MM.1S (cell line): ENCODE measurements around the gene NADK.

Experiments used
- DNase-seq: peaks from one replicate; pipeline ENCODE4 v3.0.0-alpha.2; 2015
- H2AFZ ChIP-seq: fragments of 300-600 bp; sonication (generic); 2 replicates; pipeline ENCODE4 v1.6.0; 2016; ENCODE audit warnings: antibody characterized with exemption, low read length
- H3F3A ChIP-seq: fragments of 300-600 bp; sonication (generic); 2 replicates; pipeline ENCODE4 v1.6.1; 2016; ENCODE audit warnings: mild to moderate bottlenecking, antibody characterized with exemption, low read length, moderate library complexity, mixed read lengths; ENCODE audit not compliant: insufficient read depth
- H3K27ac ChIP-seq: fragments of 300-600 bp; sonication (generic); 2 replicates; pipeline ENCODE4 v1.5.1; 2016; ENCODE audit warnings: mild to moderate bottlenecking, low read length
- H3K27me3 ChIP-seq: fragments of 300-600 bp; sonication (generic); replicated peaks from 2 replicates; pipeline ENCODE4 v1.6.0; 2016; ENCODE audit warnings: low read length; ENCODE audit not compliant: insufficient read depth
- H3K36me3 ChIP-seq: fragments of 300-600 bp; sonication (generic); replicated peaks from 2 replicates; pipeline ENCODE4 v1.6.1; 2016; ENCODE audit warnings: mild to moderate bottlenecking, low read length, mixed read lengths; ENCODE audit not compliant: insufficient read depth
- H3K4me1 ChIP-seq: fragments of 300-600 bp; sonication (generic); 2 replicates; pipeline ENCODE4 v1.6.1; 2016; ENCODE audit warnings: low read length, mixed read lengths
- H3K4me2 ChIP-seq: fragments of 300-600 bp; sonication (generic); 2 replicates; pipeline ENCODE4 v1.6.0; 2016; ENCODE audit warnings: low read depth, low read length
- H3K4me3 ChIP-seq: fragments of 300-600 bp; sonication (generic); 2 replicates; pipeline ENCODE4 v1.5.1; 2016; ENCODE audit warnings: low read length, mixed read lengths
- H3K79me2 ChIP-seq: fragments of 300-600 bp; sonication (generic); 2 replicates; pipeline ENCODE4 v1.6.1; 2016; ENCODE audit warnings: mixed run types, low read length, mixed read lengths
- H3K9ac ChIP-seq: fragments of 300-600 bp; sonication (generic); 2 replicates; pipeline ENCODE4 v1.6.1; 2016; ENCODE audit warnings: low read length, mixed read lengths
- H3K9me2 ChIP-seq: fragments of 300-600 bp; sonication (generic); replicated peaks from 2 replicates; pipeline ENCODE4 v1.6.1; 2016; ENCODE audit warnings: mild to moderate bottlenecking, low read length, mixed read lengths; ENCODE audit not compliant: insufficient read depth
- H3K9me3 ChIP-seq: fragments of 300-600 bp; sonication (generic); replicated peaks from 2 replicates; pipeline ENCODE4 v1.6.1; 2016; ENCODE audit warnings: mild to moderate bottlenecking, low read length, mixed read lengths; ENCODE audit not compliant: insufficient read depth
- H4K20me1 ChIP-seq: fragments of 300-600 bp; sonication (generic); 2 replicates; pipeline ENCODE4 v1.6.1; 2016; ENCODE audit warnings: mild to moderate bottlenecking, low read length, moderate library complexity, mixed read lengths; ENCODE audit not compliant: insufficient read depth
- EZH2 ChIP-seq: fragments of 300-600 bp; sonication (generic); optimal IDR thresholded peaks from 2 replicates; pipeline ENCODE3; 2017; ENCODE audit warnings: low read depth, mild to moderate bottlenecking, antibody characterized with exemption, low read length, mixed read lengths
- EZH2phosphoT487 ChIP-seq: fragments of 300-600 bp; sonication (generic); IDR thresholded peaks from 2 replicates; pipeline ENCODE4 v1.6.1; 2018; ENCODE audit warnings: antibody characterized with exemption, low read length
- TF ChIP-seq, protein P1 (sequence below): fragments of 300-600 bp; sonication (generic); IDR thresholded peaks from 2 replicates; pipeline ENCODE4 v1.5.1; 2016; ENCODE audit warnings: antibody characterized with exemption, low read length, mixed read lengths

The NADK gene

DNA sequence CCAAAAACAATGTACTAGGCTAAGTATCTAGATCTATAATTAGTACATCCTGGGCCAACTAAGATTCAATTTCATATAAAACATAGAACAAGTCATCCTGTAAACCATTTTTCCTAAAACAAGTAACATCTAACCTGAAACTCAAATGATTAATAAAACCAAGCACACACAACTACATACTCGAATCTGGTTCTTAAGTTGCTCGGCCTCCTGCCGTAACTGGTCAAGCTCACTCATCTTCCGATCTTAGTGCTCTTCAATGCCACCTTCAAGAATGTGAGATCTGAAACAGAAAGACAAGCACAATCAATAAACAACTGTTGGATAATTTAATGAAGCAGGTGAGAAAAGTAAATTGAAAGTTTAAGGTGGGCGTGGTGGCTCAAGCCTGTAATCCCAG is 46.9 kb upstream of the NADK start:
- Histone ChIP-seq H3K79me2 (peaks cover 59% of the 10 kb centered on the region), H3K9me2 (no peaks in the 10 kb centered on the region), H3K9ac (no peak overlapping the region), H4K20me1 (no peaks in the 10 kb centered on the region), H3K36me3 (no peaks in the 10 kb centered on the region; the same call in 1 of the 2 replicates), H3K4me3 (no peak overlapping the region), H3K4me2 (no peak overlapping the region), H3K27ac (no peak overlapping the region), H3F3A (peaks cover 24% of the 10 kb centered on the region), H3K9me3 (no peaks in the 10 kb centered on the region), H3K4me1 (peaks cover 12% of the 10 kb centered on the region), H2AFZ (no peak overlapping the region), H3K27me3 (no peaks in the 10 kb centered on the region)
- DNase-seq: no peak
- TF ChIP-seq EZH2phosphoT487 (no peak), EZH2 (no peak)
- TF ChIP-seq, protein P1, sequence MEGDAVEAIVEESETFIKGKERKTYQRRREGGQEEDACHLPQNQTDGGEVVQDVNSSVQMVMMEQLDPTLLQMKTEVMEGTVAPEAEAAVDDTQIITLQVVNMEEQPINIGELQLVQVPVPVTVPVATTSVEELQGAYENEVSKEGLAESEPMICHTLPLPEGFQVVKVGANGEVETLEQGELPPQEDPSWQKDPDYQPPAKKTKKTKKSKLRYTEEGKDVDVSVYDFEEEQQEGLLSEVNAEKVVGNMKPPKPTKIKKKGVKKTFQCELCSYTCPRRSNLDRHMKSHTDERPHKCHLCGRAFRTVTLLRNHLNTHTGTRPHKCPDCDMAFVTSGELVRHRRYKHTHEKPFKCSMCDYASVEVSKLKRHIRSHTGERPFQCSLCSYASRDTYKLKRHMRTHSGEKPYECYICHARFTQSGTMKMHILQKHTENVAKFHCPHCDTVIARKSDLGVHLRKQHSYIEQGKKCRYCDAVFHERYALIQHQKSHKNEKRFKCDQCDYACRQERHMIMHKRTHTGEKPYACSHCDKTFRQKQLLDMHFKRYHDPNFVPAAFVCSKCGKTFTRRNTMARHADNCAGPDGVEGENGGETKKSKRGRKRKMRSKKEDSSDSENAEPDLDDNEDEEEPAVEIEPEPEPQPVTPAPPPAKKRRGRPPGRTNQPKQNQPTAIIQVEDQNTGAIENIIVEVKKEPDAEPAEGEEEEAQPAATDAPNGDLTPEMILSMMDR: no peak

DNA sequence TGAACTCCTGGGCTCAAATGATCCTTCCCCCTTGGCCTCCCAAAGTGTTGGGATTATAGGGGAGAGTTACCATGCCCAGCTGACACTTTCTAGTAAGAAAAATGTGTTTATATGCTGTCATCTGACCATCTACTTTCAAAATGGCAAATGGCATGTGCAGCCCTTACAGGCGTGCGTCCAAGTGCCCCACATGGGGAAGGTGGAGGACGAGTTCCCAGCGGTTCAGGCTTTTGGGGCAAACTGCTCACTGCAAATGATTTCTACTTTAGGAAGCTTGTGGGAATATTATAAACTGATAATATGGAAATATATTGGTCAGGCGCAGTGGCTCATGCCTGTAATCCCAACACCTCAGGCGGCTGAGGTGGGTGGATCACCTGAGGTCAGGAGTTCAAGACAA is 41.5 kb upstream of the NADK start:
- no peak for DNase-seq
- Histone ChIP-seq H3K27ac (no peak overlapping the region), H3K27me3 (no peaks in the 10 kb centered on the region), H3K9me3 (no peaks in the 10 kb centered on the region), H3K4me2 (no peak overlapping the region), H4K20me1 (no peaks in the 10 kb centered on the region), H3K79me2 (peaks cover 46% of the 10 kb centered on the region), H3K4me3 (no peak overlapping the region), H2AFZ (no peak overlapping the region), H3K4me1 (peaks cover 11% of the 10 kb centered on the region), H3K36me3 (no peaks in the 10 kb centered on the region; the same call in 1 of the 2 replicates), H3K9me2 (no peaks in the 10 kb centered on the region), H3F3A (peaks cover 18% of the 10 kb centered on the region), H3K9ac (no peak overlapping the region)
- no peak for TF ChIP-seq EZH2phosphoT487
- TF ChIP-seq, protein P1: no peak
- no peak for TF ChIP-seq EZH2

DNA sequence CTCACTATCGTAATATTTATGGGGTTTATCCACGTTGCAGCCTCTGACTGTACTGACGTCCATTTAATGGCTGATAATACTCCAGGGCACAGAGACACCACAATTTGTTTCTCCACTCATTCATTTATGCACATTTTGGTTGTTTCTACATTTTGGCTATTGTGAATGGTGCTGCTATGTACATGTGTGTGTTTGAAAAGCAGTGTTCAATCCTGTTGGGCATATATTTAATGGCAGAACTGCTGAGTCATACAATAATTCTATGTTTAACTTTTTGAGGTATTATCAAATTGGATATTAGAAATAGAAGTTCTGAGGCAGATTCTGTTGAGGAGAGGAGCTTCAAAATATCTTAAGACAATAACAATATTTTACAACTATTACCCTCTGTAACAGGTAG is 39.0 kb upstream of the NADK start:
- no peak overlapping the region for H3K9ac ChIP-seq
- H3K36me3 ChIP-seq: no peaks in the 10 kb centered on the region; the same call in 1 of the 2 replicates
- no peaks in the 10 kb centered on the region; the same call in 1 of the 2 replicates for H3F3A ChIP-seq
- no peaks in the 10 kb centered on the region for H3K4me1 ChIP-seq
- H3K9me3 ChIP-seq: no peaks in the 10 kb centered on the region
- peaks cover 33% of the 10 kb centered on the region for H3K79me2 ChIP-seq
- DNase-seq: no peak
- no peak overlapping the region for H3K4me2 ChIP-seq
- H3K4me3 ChIP-seq: no peak overlapping the region
- no peaks in the 10 kb centered on the region for H3K27me3 ChIP-seq
- no peak overlapping the region for H3K27ac ChIP-seq
- no peaks in the 10 kb centered on the region for H4K20me1 ChIP-seq
- TF ChIP-seq EZH2phosphoT487 (no peak), EZH2 (no peak)
- no peaks in the 10 kb centered on the region for H3K9me2 ChIP-seq
- no peak overlapping the region for H2AFZ ChIP-seq

DNA sequence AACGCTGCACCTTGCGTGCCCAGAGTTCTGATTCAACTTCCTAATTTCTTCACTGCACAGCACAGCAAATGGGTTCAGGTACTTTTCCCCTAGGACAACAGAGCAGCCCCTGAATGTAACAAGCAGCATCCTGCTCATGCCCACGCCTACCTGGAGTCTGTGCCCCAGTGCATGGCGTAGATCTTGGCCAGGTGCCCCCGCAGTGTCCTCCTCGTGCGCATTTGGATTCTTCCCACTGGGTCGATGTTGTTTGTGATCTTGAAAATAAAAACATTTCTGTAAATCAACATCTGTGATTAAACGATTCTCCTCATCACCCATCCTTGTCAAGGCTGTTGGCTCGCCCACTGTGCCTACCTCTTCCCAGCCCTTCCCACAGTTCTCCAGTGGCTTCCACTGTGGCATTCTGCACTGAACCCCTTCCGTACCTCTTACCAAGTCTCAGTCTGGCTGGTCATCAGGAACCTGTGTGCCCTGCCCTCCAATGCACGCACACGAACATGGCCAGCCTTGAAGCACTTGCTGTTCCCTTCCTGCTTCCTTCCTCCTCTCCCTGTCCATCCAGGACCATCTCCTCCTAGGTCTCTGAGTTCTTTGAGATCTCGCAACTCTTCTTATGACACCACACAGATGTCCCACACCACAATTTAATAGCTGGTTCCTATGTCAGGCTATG is 37.5 kb upstream of the NADK start:
- H3K27me3 ChIP-seq: no peaks in the 10 kb centered on the region
- no peaks in the 10 kb centered on the region for H3K9me3 ChIP-seq
- H3K36me3 ChIP-seq: no peaks in the 10 kb centered on the region; the same call in 1 of the 2 replicates
- DNase-seq: no peak
- peaks cover 19% of the 10 kb centered on the region for H3K79me2 ChIP-seq
- no peaks in the 10 kb centered on the region for H3K4me1 ChIP-seq
- H4K20me1 ChIP-seq: no peaks in the 10 kb centered on the region
- H3K9ac ChIP-seq: no peak overlapping the region
- no peak overlapping the region for H3K4me3 ChIP-seq
- H2AFZ ChIP-seq: no peak overlapping the region
- no peak overlapping the region for H3K4me2 ChIP-seq
- H3K9me2 ChIP-seq: no peaks in the 10 kb centered on the region
- no peaks in the 10 kb centered on the region for H3F3A ChIP-seq
- H3K27ac ChIP-seq: no peak overlapping the region
- no peak for TF ChIP-seq EZH2
- TF ChIP-seq, protein P1: no peak
- no peak for TF ChIP-seq EZH2phosphoT487
